ENCODE data around the gene RHOU. TPM values are rescaled to one million over a fixed set of nuclear protein-coding genes. Genes with fewer than 3 reads are reported as not detected.

The RHOU gene
- total and polyA plus RNA-seq, 2 of the 13 experiments (the other 11 are each of a cell fraction or from before 2014, with no cell fraction given) = 11.9 to 18.5 TPM

- no peak for TF ChIP-seq REL (CRISPR knock-in tag; conservative IDR thresholded peaks at IDR 0.05)
- no peak for TF ChIP-seq ZNF317 (CRISPR knock-in tag; IDR thresholded peaks at IDR 0.05)
- no peak for TF ChIP-seq ZNF720 (CRISPR knock-in tag; IDR thresholded peaks at IDR 0.05)
- TF ChIP-seq ZNF557 (CRISPR knock-in tag; IDR thresholded peaks at IDR 0.05) = no peak
- TF ChIP-seq ZNF770 (CRISPR knock-in tag; IDR thresholded peaks at IDR 0.05) = no peak
- no peak for TF ChIP-seq SIN3B (IDR thresholded peaks at IDR 0.05; ENCODE audit: low read length)
- TF ChIP-seq ZNF512 (CRISPR knock-in tag; IDR thresholded peaks at IDR 0.05) = no peak
Observed at GRCh38 chr1:228739826-228740225, 4.5 kb downstream of the RHOU start (continued).

- no peak for ATAC-seq
- no peaks in the 10 kb centered on the region for H3K27me3 ChIP-seq (ENCODE audit: control insufficient read depth in 1 of 2, insufficient read depth in 2 of 2, low read length in 2 of 2)
- peaks cover 21 to 43% of the 10 kb centered on the region in 2 experiments for H3K36me3 ChIP-seq (replicated peaks in 1 of 2; ENCODE audit: control insufficient read depth in 1 of 2, insufficient read depth in 2 of 2, low read length in 2 of 2)
- H3K4me1 ChIP-seq (ENCODE audit: insufficient read depth, low read length) = peaks cover 43% of the 10 kb centered on the region
- H3K4me3 ChIP-seq (replicated peaks in 1 of 3; ENCODE audit: insufficient read depth in 1 of 3, low read depth in 2 of 3, low read length in 3 of 3) = no peak overlapping the region
- no peak overlapping the region; the same call in 1 of the 2 replicates for H3K4me2 ChIP-seq (ENCODE audit: low read depth, low read length)
- no peak overlapping the region for H3K27ac ChIP-seq (ENCODE audit: extremely low read length, insufficient read depth, low read length)
- intact Hi-C loops (cut with micrococcal nuclease; ENCODE audit: unreplicated experiment) = no loop called here
- in situ Hi-C loops (cut with HindIII; ENCODE audit: extremely low pct_ligation_motif_present, low pct_unique_long_range_greater_than_20kb) = no loop called here
- no peaks in the 10 kb centered on the region for H4K20me1 ChIP-seq (ENCODE audit: insufficient read depth, low read length)
- DNase-seq (ENCODE audit: low spot score) = no peak
- no peak for FAIRE-seq
- POLR2A ChIA-PET = interaction anchor here (1.1 kb wide), 2 partner anchors 97 to 120 kb away, joined by 3 read pairs; no protein-coding TSS in a partner anchor
- no peaks in the 10 kb centered on the region for H3K9me3 ChIP-seq (ENCODE audit: low read length)
- WGBS (ENCODE audit: low lambda C conversion rate) = 94% methylated on average over 8 of the region's 8 CpGs
- no peak overlapping the region for H3K9ac ChIP-seq (ENCODE audit: insufficient read depth, low read depth, low read length)
- no TSS peak for BruUV-seq (replicated peaks)
- no peak for TF ChIP-seq ZNF766 (CRISPR knock-in tag; IDR thresholded peaks at IDR 0.05; ENCODE audit: borderline replicate concordance)
- no peak for TF ChIP-seq ZNF780A (CRISPR knock-in tag; IDR thresholded peaks at IDR 0.05)
- TF ChIP-seq TSC22D2 (CRISPR knock-in tag; IDR thresholded peaks at IDR 0.05; ENCODE audit: borderline replicate concordance) = no peak
- TF ChIP-seq ZNF660 (CRISPR knock-in tag; IDR thresholded peaks at IDR 0.05; ENCODE audit: borderline replicate concordance, low read depth) = no peak
- TF ChIP-seq NPAS2 (CRISPR knock-in tag; IDR thresholded peaks at IDR 0.05; ENCODE audit: borderline replicate concordance) = no peak
- TF ChIP-seq CCDC6 (CRISPR knock-in tag; IDR thresholded peaks at IDR 0.05) = no peak
- no peak overlapping the region for H2AFZ ChIP-seq (ENCODE audit: low read length)
- CTCF ChIA-PET (ENCODE audit: low intra/inter-chr PET ratio, low total read pairs) = no interaction called here
- peaks cover 31% of the 10 kb centered on the region for H3K79me2 ChIP-seq (ENCODE audit: insufficient read depth, low read length)
Observed at GRCh38 chr1:228740543-228741317, 5.5 kb downstream of the RHOU start.

Data from HepG2 (cell line).